Measurements from ENCODE around the gene ACTL7B. TPM values are rescaled to one million over a fixed set of nuclear protein-coding genes. Genes with fewer than 3 reads are reported as not detected.

ACTL7B gene
- total and polyA plus RNA-seq, 2 experiments from 2014 or later, result not detected

- Mint-ChIP-seq H3K27ac (no peak overlapping the region), H3K27me3 (ENCODE audit: insufficient read depth, low read depth, poor library complexity) (no peaks in the 10 kb centered on the region), H3K36me3 (ENCODE audit: low read depth) (peaks cover 49% of the 10 kb centered on the region), H3K9me3 (no peaks in the 10 kb centered on the region), H3K4me3 (no peak overlapping the region), H3K4me1 (no peaks in the 10 kb centered on the region)
- no peaks in the 10 kb centered on the region for H3F3A ChIP-seq (replicated peaks; ENCODE audit: low read depth)
- H3K4me3 ChIP-seq, result no peak overlapping the region
- H3K27me3 ChIP-seq (ENCODE audit: insufficient read depth), result no peaks in the 10 kb centered on the region
- H3K79me2 ChIP-seq (replicated peaks; ENCODE audit: insufficient read depth), result no peaks in the 10 kb centered on the region
- no peak for DNase-seq (ENCODE audit: low spot score)
- H4K20me1 ChIP-seq (replicated peaks; ENCODE audit: insufficient read depth), result no peaks in the 10 kb centered on the region; the same call in none of the 2 replicates
- no peak overlapping the region for H3K27ac ChIP-seq (ENCODE audit: low read depth)
- H2AFZ ChIP-seq, result no peak overlapping the region
- H3K9me2 ChIP-seq (ENCODE audit: insufficient read depth), result no peaks in the 10 kb centered on the region
- TF ChIP-seq NANOG (IDR thresholded peaks at IDR 0.05; ENCODE audit: borderline replicate concordance) (no peak), EZH2 (IDR thresholded peaks at IDR 0.05; ENCODE audit: low read depth, unreplicated experiment) (no peak), ZNF331 (CRISPR knock-in tag; IDR thresholded peaks at IDR 0.05; ENCODE audit: low read depth) (no peak), REST (IDR thresholded peaks at IDR 0.05; ENCODE audit: unreplicated experiment) (no peak), STAT1 (IDR thresholded peaks at IDR 0.05; ENCODE audit: unreplicated experiment) (no peak), ZNF114 (CRISPR knock-in tag; IDR thresholded peaks at IDR 0.05) (no peak), ETS1 (IDR thresholded peaks at IDR 0.05) (no peak), ZNF462 (CRISPR knock-in tag; IDR thresholded peaks at IDR 0.05) (no peak), POLR2AphosphoS5 (IDR thresholded peaks at IDR 0.05; ENCODE audit: low read depth) (no peak), JUNB (IDR thresholded peaks at IDR 0.05; ENCODE audit: unreplicated experiment) (no peak), EZH2phosphoT487 (IDR thresholded peaks at IDR 0.05; ENCODE audit: unreplicated experiment) (no peak), CREB1 (CRISPR knock-in tag; IDR thresholded peaks at IDR 0.05; ENCODE audit: low read depth) (no peak)
- TF ChIP-seq, protein P1, sequence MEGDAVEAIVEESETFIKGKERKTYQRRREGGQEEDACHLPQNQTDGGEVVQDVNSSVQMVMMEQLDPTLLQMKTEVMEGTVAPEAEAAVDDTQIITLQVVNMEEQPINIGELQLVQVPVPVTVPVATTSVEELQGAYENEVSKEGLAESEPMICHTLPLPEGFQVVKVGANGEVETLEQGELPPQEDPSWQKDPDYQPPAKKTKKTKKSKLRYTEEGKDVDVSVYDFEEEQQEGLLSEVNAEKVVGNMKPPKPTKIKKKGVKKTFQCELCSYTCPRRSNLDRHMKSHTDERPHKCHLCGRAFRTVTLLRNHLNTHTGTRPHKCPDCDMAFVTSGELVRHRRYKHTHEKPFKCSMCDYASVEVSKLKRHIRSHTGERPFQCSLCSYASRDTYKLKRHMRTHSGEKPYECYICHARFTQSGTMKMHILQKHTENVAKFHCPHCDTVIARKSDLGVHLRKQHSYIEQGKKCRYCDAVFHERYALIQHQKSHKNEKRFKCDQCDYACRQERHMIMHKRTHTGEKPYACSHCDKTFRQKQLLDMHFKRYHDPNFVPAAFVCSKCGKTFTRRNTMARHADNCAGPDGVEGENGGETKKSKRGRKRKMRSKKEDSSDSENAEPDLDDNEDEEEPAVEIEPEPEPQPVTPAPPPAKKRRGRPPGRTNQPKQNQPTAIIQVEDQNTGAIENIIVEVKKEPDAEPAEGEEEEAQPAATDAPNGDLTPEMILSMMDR (conservative IDR thresholded peaks at IDR 0.05; ENCODE audit: low read depth in 2 of 2), result no peak
- no peaks in the 10 kb centered on the region for H3K4me1 ChIP-seq (ENCODE audit: insufficient read depth)
- ATAC-seq, result no peak
- no peak overlapping the region for H3K4me2 ChIP-seq
- H3K36me3 ChIP-seq (ENCODE audit: insufficient read depth), result peaks cover 30% of the 10 kb centered on the region
These were observed 47.8 kb upstream of the ACTL7B start for GRCh38 chr9:108903420-108904103.

Measured in GM23338 (cell line).